T-helper 2 cell treated with Interferon-gamma antibody and Interleukin-4, amounts not matched to agents 5 μg/mL and 100 μg/mL, for 36 hours (primary cell): ENCODE data around the gene SLC1A5.

Source experiments
- DNase-seq: peaks from one replicate; pipeline ENCODE4 v3.0.0; 2021; ENCODE audit warnings: low spot score
- H3K27ac Mint-ChIP-seq: one replicate; pipeline ENCODE4 v1.8.0; 2021; ENCODE audit warnings: mild to moderate bottlenecking, mixed read lengths
- H3K27me3 Mint-ChIP-seq: one replicate; pipeline ENCODE4 v1.8.0; 2021; ENCODE audit warnings: low read depth, mixed read lengths
- H3K36me3 Mint-ChIP-seq: one replicate; pipeline ENCODE4 v1.8.0; 2021; ENCODE audit warnings: low read depth, mixed read lengths
- H3K4me1 Mint-ChIP-seq: one replicate; pipeline ENCODE4 v1.8.0; 2021; ENCODE audit warnings: low read depth, mixed read lengths
- H3K4me3 Mint-ChIP-seq: one replicate; pipeline ENCODE4 v1.8.0; 2022; ENCODE audit warnings: mild to moderate bottlenecking, moderate library complexity, mixed read lengths
- H3K9me3 Mint-ChIP-seq: one replicate; pipeline ENCODE4 v1.8.0; 2021; ENCODE audit warnings: mixed read lengths

Gene SLC1A5

DNA sequence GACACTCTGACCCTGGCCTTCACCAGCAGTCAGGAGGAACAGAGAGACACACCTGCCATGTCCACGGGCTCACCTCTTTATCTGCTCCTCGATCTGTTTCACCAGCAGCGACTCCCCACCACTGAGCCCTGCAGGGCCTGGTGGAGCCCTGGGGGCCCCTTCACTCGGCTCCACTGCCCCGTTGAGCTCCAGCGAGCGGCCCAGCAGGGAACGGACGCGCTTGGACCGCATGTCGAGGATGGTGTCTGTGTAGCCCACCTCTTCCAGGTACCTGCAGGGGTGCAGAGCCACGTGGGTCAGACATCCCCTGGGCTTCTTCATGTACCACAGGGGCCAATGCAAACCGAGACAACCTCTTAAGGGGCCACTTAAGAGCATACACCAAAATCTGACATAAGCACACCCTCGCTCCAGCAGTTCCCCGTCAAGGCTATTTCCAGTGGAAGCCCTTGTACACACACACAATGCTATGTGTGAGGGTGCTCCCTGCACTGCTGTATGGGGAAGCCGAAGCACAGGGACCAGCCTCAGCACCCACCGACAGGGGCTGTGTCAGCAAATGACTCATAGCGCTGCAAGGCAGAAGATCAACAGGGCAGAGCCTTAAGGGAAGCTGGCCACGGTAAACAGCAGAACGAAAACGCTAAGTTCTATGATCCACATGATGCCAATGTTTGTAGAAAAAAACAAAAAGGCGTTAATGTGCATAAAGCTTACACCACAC, 55.3 kb downstream of the SLC1A5 start:
- no peak for DNase-seq
- Mint-ChIP-seq H3K4me3 (no peak overlapping the region), H3K27ac (no peak overlapping the region), H3K36me3 (peaks cover 40% of the 10 kb centered on the region), H3K9me3 (no peaks in the 10 kb centered on the region), H3K4me1 (peaks cover 11% of the 10 kb centered on the region), H3K27me3 (no peaks in the 10 kb centered on the region)

DNA sequence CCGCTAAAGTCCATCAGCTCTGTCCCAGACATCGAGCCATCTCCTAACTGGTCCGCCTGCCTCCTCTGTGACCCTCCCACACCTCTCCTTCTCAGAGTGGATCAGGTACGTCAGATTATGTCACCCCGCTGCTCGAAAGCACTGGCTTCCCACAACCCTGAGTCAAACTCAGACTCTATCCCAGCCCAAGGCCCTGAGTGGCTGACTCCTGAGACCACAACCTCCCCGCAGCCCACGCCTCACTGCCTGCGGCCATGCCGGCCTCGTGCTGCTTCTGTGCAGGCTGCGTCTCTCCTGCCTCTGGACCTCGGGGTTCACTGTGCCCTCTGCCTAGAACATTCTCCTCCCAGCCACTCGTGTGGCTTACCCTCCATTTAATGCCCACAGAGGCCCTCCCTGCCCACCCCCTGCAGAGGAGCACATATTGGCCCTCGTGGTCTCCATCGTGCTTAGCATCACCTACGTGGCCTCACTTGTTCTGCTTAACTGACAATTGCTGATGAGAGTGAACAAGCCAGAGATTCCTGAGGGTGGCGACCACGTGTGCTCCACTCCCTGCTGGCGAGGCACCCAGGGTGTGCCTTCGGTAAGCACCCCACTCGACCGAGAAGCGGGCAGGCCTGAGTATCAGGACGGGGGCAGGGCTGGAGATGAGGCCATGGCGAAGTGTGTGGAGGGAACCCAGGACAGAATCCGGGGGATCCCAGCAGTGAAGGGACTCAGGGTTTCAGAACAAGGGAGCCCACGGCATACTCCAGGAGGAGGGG, 56.0 kb downstream of the SLC1A5 start:
- H3K9me3 Mint-ChIP-seq = no peaks in the 10 kb centered on the region
- H3K27me3 Mint-ChIP-seq = no peaks in the 10 kb centered on the region
- no peak overlapping the region for H3K27ac Mint-ChIP-seq
- H3K4me1 Mint-ChIP-seq = peaks cover 11% of the 10 kb centered on the region
- H3K36me3 Mint-ChIP-seq = peaks cover 34% of the 10 kb centered on the region
- DNase-seq = no peak
- H3K4me3 Mint-ChIP-seq = no peak overlapping the region

DNA sequence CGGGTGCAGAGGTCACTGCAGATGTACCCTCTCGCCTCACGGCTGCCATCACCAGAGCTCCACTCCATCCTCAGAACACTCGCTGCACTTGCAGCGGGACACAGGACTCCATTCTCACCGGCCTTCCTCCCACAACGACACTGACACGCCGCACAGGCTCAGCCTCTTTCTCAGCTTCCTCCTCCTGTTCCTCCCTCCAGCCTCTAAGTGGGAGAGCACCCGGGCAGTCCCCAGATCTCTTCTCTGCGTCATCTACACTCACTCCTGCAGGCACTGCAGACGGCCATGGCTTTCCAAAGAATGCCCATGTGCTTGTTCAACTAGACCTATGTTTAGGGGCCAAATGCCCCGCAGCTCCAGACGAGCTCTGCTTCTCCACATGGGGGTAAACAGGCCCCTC, 56.8 kb downstream of the SLC1A5 start:
- Mint-ChIP-seq H3K4me1 (peaks cover 11% of the 10 kb centered on the region), H3K4me3 (no peak overlapping the region), H3K27me3 (no peaks in the 10 kb centered on the region), H3K27ac (peak overlapping the region; percentile 1), H3K9me3 (no peaks in the 10 kb centered on the region), H3K36me3 (peaks cover 36% of the 10 kb centered on the region)
- DNase-seq = no peak

DNA sequence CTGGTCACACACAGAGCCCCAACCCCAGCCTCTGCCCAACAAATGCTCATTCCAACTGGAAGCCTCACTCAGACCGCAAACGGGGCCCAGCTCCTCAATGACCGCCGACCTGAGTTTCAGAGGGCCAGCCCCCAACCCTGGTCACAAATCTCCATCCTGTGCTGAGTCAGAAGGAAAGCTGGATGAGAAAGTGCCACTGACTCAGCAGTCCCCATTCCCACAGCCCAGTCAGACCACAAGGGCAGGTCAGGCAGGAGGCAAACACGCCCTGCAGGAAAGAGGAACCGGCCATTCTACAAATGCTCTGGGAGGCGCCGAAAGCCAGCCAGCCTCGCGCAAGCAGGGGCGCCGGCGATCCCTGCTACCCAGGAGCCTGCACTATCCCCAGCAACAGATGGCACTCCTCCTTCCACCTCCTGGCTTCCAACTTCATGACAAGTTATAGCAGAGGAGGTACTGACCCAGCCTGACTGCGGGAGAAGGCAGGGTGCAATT, 57.3 kb downstream of the SLC1A5 start:
- no peak overlapping the region for H3K4me3 Mint-ChIP-seq
- no peaks in the 10 kb centered on the region for H3K27me3 Mint-ChIP-seq
- H3K27ac Mint-ChIP-seq = no peak overlapping the region
- DNase-seq = no peak
- H3K36me3 Mint-ChIP-seq = peaks cover 39% of the 10 kb centered on the region
- no peaks in the 10 kb centered on the region for H3K9me3 Mint-ChIP-seq
- peaks cover 11% of the 10 kb centered on the region for H3K4me1 Mint-ChIP-seq

DNA sequence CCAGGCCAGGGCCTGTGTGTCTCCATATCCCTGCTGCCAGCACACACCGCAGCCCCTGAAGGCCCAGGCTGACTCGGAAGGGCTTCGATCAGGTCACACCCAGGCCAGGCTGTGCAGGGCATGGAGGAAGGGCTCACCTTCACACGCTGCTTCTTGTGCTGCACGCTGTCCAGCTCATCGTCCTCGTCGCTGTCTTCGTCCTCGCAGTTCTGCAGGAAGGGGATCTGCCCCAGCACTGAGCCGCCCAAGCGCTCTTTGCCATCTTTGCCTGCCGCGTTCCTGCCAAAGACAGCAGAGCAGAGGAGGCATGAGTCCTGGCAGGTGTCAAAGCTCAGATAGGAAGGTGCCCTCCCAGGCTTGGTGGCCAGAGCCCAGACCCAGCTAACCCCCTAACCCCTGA, 57.8 kb downstream of the SLC1A5 start:
- H3K9me3 Mint-ChIP-seq = no peaks in the 10 kb centered on the region
- DNase-seq = no peak
- peaks cover 44% of the 10 kb centered on the region for H3K36me3 Mint-ChIP-seq
- no peak overlapping the region for H3K27ac Mint-ChIP-seq
- H3K27me3 Mint-ChIP-seq = no peaks in the 10 kb centered on the region
- H3K4me3 Mint-ChIP-seq = no peak overlapping the region
- H3K4me1 Mint-ChIP-seq = peaks cover 11% of the 10 kb centered on the region

DNA sequence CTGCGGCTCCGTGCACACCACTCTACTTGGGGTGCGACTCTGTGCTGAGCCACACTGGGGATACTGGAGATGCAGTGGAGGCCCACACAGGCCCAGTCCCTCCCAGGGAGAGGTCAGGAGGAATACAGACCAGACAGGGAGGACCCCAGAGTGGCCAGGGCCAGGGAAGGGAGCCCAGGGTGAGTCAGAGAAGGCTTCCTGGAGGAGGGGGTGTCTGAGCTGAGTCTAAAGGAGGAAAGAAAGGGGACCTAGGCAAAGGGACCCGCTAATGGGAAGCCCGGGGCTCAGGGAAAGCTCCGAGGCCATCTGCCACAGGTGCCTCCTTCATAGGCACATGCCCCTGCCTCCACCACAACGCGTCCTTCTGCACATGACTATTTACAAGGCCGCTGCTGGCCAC, 58.2 kb downstream of the SLC1A5 start:
- Mint-ChIP-seq H3K27me3 (no peaks in the 10 kb centered on the region), H3K4me3 (no peak overlapping the region), H3K9me3 (no peaks in the 10 kb centered on the region), H3K27ac (no peak overlapping the region), H3K4me1 (peaks cover 11% of the 10 kb centered on the region), H3K36me3 (peaks cover 47% of the 10 kb centered on the region)
- no peak for DNase-seq

DNA sequence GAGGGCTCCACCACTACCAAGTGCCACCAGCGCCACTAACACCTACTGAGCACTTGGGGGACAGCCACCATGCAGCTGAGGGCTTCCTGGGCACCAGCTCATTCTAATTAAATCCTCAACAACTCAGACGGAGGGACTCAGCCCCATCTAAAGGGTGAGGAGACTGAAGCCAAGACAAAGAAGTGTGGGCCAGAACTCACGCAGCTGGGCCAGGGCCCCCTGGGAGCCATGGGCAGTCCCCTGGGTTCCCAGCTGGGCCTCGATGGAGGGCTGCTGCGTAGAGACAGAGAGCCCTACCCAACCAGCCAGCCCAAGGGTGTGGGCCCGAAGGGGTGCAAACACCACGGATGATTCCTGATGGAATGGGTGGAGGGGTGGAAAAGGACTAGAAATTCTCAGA, 58.7 kb downstream of the SLC1A5 start:
- no peak for DNase-seq
- Mint-ChIP-seq H3K4me1 (peaks cover 11% of the 10 kb centered on the region), H3K36me3 (peaks cover 47% of the 10 kb centered on the region), H3K4me3 (no peak overlapping the region), H3K9me3 (no peaks in the 10 kb centered on the region), H3K27me3 (no peaks in the 10 kb centered on the region), H3K27ac (no peak overlapping the region)

DNA sequence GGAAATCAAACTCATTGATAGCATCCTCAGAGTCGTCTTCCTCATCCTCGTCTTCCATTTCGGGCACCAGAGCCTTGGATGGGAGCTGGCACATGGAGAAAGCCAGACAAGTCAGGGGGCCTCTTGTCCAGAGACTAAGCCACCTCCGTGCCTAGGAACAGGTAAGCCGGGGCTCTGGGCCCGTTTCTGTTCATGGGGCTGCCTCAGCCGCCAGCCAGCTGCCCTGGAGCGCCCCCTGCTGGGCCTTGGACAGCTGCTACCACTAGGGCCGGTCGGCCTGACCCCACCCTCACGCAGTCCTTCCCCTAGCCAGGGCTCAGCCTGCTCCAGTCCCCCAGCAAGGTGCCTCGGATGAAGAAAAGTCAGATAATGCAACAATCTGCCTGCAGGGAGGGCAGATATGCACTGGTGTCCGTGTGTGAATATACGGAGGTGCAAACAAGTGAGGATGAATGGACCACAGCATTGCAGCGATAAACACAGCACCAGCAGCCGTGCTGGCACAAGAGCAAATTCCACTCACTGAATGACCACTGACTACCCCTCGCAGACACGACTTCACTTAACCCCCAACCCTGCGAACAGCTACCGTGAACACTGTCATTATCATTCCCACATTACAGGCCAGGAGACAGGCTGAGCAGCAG, 59.6 kb downstream of the SLC1A5 start:
- Mint-ChIP-seq H3K27me3 (no peaks in the 10 kb centered on the region), H3K9me3 (no peaks in the 10 kb centered on the region), H3K4me3 (no peak overlapping the region), H3K36me3 (peaks cover 46% of the 10 kb centered on the region), H3K4me1 (peaks cover 9% of the 10 kb centered on the region), H3K27ac (peak overlapping the region; percentile 73)
- peak; percentile 70 for DNase-seq

DNA sequence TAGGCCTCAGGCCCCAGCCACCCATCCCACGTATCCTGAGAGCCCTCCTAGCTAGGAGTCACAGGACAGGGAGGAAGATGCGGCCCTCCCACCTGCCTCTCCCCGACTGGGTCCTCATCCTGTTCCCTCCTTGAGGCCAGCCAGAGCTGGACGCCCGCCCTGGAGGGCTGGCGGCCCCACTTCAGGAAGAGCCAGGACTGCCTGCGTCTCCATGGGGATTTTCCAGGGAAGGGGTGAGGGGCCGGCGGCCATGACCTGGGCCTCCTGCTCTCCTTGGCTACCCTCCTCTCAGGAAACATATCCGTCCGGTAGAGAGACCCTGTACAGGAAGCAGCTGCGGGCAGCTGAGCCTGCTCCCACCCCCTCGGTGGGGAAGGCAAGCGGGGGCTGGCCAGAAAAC, 60.2 kb downstream of the SLC1A5 start:
- Mint-ChIP-seq H3K4me3 (no peak overlapping the region), H3K27me3 (no peaks in the 10 kb centered on the region), H3K9me3 (no peaks in the 10 kb centered on the region), H3K27ac (peak overlapping the region; percentile 73), H3K4me1 (peaks cover 9% of the 10 kb centered on the region), H3K36me3 (peaks cover 44% of the 10 kb centered on the region)
- DNase-seq = no peak

DNA sequence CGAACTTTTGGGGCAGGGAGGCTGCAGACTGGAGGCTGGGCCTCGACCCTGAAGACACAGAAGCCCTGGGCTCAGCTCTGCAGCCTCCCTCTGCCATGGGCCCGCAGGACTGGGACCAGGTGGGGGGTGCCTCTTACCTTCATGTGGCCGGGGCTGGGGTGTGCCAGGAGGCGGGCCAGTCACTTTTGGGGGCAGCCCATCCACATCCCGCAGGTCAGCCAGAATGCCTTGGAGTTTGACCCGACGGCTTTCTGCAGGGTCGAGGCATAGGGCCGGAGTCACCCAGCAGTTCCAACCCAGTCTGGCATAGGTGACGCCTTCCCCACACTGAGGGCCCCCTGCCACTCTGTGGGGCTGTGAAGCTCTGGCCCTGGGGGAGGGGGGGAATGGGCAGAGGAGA, 60.6 kb downstream of the SLC1A5 start:
- Mint-ChIP-seq H3K27me3 (no peaks in the 10 kb centered on the region), H3K36me3 (peaks cover 44% of the 10 kb centered on the region), H3K4me3 (no peak overlapping the region), H3K9me3 (no peaks in the 10 kb centered on the region), H3K27ac (no peak overlapping the region), H3K4me1 (peaks cover 9% of the 10 kb centered on the region)
- no peak for DNase-seq

DNA sequence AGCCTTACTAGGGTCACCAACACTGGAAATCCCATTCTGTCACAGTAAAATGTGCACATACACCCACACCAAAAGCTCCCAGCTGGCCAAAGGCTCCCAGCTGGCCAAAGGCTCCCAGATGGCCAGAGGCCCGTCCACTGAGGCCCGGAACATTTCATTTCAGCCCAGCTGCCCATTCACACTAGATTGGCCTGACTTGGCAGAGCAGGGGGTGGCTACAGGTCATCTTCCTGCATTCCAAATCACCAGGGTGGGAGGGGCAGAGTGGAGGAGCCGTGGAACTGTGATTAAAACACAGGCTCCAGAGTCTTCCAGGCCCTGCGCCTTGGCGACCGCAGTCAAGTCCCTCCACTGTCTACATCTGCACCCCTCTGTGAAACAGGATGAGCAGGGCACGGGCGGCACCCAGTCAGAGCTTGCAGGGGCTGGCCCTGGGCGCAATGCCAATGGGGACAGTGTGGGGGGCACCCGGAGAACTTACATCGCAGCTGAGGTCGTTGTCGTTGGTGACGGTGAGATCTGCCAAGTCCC, 61.4 kb downstream of the SLC1A5 start:
- no peak for DNase-seq
- Mint-ChIP-seq H3K4me3 (no peak overlapping the region), H3K4me1 (peaks cover 11% of the 10 kb centered on the region), H3K9me3 (no peaks in the 10 kb centered on the region), H3K27ac (no peak overlapping the region), H3K27me3 (no peaks in the 10 kb centered on the region), H3K36me3 (peaks cover 46% of the 10 kb centered on the region)

DNA sequence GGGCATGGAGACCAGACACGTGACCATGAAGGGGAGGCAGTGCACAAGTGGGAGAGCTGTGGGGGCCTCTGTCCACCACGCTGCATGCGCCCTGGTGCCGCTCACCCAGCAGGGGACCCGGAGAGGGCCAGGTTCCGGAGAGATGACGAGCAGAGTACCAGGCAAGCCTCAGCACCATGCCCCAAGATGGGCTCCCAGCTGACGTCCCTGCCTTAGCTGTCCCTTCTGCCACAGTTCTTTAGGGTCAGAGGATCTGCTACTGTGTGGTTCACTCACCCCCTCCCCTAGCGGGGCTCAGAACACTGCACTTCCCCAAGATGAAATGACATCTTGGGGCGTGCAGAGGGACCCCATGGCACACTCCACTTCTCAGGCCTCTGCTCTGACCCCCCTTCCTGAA, 61.8 kb downstream of the SLC1A5 start:
- Mint-ChIP-seq H3K9me3 (no peaks in the 10 kb centered on the region), H3K4me3 (no peak overlapping the region), H3K36me3 (peaks cover 46% of the 10 kb centered on the region), H3K27ac (no peak overlapping the region), H3K4me1 (peaks cover 9% of the 10 kb centered on the region), H3K27me3 (no peaks in the 10 kb centered on the region)
- DNase-seq = no peak

DNA sequence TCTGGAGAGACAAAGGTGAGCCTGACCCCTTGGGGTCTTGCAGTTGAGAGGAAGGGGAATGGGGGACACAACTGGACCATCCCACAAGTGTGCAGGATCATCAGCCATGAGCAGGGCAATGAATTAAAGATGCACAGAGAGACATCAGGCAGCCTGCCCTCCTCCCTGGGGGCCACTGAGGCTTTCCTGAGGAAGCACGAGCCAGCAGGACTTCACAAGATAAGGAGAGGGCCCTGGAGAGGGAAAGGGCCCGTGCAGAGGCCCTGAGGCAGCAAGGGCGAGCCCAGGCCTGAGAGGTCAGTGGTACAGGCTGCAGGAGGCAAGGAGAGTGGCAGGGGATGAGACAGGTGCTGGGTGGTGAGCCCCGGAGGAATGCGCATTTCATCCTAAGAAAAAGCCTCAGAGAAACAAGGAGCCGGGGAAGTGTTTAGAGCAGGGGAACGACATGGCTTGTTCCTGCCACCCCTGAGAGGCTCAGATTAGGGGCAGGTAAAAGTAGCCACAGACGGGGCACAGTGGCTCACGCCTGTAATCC, 62.5 kb downstream of the SLC1A5 start:
- Mint-ChIP-seq H3K36me3 (peaks cover 45% of the 10 kb centered on the region), H3K27me3 (no peaks in the 10 kb centered on the region), H3K4me3 (no peak overlapping the region), H3K27ac (no peak overlapping the region), H3K9me3 (no peaks in the 10 kb centered on the region), H3K4me1 (peaks cover 8% of the 10 kb centered on the region)
- DNase-seq = no peak
